Pulmonary artery endothelial cell (primary cell): ENCODE results near the gene FGFBP3. TPM values are rescaled to one million over a fixed set of nuclear protein-coding genes. Genes with fewer than 3 reads are reported as not detected.
"Not testable (repeated sequence)": the region's sequence is repeated elsewhere in the genome, so short reads cannot be mapped to it uniquely, and the experiment has no call there.

Source experiments
- DNase-seq: peaks from one replicate; pipeline ENCODE4 v3.0.0-alpha.2; 2011; ENCODE audit warnings: low read depth, low spot score
- total RNA-seq: library from RNA; depleted of rRNA; stranded (reverse); fragments of >200 nt; gene quantifications from 2 replicates; pipeline ENCODE4 v1.2.3, GENCODE V29; 2014

FGFBP3 gene
- total RNA-seq, 1 donor from 2014 or later = 0.20 TPM

DNA sequence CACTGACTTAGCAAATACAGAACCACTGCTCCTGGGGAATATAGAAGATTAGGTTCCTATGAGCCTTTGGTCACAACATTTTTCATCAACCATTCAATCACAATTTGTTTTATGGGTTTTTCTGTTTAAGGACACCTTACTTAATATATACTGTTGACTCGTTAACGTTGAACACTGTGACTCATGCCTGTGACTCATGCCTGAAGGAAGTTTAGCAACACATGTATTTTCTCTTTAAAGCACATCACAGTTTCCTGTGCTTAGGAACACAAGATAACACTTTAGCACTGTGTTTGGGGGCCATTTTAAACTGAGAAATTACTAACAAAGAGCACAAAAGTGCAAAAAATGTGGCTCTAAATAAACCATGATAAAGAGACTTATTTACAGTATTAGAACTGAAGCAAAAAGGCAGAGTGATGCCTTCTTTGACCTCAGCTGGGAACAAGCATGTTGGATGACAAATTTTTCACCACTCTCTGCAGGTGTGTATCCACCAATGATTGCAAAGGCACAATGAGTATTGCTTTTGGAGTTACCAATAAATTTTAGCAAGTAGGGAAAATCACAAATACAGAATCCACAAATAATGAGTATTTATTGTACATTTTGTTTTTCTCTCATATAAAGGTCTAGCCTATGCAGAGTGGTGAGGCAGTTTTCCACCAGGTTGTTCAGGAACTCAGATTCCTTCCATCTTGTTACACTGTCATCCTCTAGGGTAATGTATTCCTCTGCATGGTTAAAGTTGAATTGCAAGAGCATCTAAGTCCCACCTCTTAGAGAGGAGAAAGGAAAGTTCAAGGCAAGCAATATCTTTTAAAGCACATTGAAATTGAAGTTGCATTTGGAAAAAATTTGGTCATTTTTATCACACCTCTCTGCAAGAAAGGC is 7.3 kb downstream of the FGFBP3 start:
- DNase-seq = peak; percentile 82

DNA sequence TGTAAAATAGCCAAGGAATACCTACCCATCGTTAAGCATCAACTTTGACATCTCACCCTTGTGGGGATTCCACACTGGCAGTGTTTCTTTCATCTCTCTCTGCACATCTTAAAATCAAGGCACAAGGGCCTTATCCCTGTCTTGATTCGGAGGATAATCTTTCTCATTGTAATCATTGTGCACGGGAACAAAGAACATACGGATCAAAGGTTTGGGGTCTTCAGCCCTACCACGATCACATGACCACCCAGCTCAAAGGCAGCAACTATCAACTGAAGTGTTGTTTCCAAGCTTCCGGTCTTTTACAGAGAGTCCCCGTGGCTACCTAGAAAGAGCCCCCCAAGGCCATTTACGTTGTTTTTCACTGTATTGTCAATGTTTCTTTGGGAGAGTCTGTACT is 11.9 kb downstream of the FGFBP3 start:
- no peak for DNase-seq

DNA sequence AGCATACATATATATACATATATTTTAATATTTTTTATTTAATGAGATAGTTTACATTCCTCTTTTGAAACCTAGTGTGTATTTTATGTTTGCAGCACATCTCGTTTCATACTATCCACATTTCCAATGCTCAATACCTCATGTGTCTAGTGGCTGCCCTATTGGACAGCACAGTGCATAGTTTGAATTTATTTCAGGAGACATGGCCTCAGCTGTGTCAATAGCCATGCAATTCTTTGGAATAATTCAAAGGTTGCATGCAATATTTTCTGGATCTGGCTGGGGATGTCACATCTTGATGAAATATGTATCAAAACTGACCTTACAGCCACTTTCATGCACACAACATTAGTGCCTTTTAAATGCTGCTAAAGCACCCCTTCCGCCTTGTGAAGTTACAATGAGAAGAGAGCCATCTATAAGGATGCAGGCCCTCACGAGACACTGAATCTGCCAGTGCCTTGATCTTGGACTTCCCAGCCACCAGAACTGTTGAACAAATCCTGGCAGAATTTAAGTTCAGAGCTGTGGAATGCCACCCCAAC is 13.0 kb downstream of the FGFBP3 start:
- no peak for DNase-seq

DNA sequence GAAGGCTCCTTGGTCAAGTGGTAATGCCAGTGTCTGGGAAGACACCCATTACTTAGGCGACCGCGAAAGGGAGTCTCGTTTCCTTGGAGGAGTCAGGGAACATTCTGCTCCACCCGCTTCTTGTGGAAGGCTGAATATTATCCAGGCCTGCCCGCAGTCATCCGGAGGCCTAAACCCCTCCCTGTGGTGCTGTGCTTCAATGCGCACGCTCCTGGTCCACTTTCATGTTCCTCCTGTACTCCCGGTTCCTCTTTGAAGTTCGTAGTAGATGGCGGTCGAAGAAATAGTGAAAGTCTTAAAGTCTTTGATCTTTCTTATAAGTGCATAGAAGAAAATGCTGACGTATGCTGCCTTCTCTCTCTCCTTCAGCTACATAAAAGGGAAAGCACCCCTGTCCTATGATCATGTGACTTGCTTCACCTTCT is 15.0 kb downstream of the FGFBP3 start:
- DNase-seq = not testable (repeated sequence)

DNA sequence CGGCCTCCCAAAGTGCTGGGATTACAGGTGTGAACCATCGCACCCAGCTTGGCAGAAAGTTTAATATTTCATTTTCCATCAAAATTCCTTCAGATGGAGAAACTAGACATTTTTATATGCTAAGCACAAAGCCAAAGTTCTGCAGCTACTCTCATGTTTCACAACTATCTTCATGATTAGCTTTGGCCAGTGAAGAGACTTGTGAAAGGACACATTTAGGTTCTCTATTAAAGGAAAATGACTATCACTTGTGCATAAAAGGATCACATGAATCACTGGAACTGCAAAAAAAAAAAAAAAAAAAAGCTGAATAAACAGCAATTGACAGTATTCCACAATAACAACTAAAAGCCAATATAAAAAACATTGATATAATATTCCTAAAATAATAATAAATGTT is 16.2 kb downstream of the FGFBP3 start:
- no peak for DNase-seq

DNA sequence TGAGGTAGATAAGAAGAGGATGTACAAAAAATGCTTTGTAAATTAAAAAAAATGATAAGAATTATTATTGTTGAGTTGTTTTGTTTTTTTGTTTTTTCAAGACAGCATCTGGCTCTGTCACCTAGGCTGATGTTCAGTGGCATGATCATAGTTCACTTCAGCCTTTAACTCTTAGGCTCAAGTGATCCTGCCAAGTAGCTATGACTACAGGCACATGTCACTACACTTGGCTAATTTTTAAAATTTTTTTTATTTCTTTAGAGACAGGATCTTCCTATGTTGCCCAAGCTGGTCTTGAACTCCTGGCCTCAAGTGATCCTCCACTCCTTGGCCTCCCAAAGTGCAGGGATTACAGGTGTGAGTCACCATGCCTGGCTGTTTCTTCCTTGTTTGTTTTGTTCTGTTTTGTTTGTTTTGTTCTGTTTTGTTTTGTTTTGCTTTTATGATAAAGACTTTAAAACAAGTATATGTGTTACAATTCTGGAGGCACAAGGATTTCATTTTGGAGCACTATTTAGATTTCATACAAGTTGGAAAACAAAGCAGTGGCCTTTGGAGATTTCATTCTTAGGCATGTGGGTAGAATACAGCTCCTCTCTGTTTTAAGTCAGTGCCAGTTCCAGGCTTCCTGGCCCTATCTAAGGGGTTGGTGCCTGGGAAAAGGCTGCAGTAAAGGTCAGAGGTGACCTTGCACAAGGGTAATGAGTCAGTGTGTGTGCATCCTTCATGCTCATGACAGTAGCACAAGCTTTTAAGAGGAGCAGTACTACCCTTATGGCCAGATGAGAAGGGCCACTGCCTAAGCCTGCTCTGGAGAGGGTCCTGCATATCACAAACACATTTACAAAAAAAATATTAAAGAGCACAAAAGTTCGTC is 17.9 kb downstream of the FGFBP3 start:
- peak; percentile 44 for DNase-seq

DNA sequence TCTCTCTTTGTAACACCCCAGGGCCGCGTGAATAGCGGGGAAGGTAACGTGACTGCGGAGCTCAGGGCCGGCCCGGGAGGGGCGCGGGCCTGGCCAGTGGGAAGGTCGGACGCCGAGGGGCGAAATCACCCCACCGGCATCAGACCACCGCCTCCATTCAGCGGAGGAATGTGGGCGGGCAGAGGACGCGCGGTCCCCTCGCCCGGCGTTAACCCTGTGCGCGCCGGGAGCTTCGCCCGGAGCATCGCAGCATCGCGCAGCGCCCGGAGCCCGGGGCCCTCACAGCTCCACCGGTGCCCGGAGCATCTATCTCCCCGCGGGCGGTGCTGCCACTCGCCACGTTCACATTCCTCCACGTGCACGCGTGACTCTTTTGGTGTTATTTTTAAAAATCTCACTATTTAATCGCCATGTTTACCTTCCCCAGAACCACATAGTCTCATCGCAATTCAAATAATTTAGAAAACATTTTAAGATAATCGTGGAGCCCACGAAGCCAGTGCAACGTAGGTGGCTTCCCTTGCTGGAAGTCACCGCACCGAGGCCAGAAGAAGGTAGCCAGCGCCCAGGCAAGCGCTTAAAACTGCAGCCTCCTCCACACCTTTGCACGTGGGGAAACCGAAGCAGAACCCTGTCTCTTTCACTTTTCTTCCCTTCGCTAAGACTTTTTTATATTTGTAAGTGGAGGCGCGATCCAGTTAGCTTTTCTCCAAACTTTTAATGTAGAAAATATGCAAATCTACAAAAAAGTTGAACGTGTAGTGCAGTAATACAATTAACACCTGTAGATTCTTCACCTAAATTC is 21.8 kb downstream of the FGFBP3 start:
- DNase-seq = no peak

DNA sequence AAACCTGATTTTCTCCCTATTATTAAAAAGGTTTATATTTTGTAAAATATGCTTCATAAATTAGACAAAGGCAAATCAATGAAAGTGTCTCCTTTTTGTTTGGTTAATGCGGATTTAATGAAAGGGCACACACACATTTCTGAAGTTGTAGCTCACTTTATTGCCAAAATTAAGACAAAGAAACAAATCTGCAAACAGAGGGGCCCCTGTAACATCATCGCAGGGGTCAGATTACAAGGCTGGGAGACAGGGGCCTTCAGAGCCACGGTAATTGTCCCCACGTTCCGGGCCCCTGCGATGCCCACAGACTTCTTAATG is 22.4 kb downstream of the FGFBP3 start:
- no peak for DNase-seq

DNA sequence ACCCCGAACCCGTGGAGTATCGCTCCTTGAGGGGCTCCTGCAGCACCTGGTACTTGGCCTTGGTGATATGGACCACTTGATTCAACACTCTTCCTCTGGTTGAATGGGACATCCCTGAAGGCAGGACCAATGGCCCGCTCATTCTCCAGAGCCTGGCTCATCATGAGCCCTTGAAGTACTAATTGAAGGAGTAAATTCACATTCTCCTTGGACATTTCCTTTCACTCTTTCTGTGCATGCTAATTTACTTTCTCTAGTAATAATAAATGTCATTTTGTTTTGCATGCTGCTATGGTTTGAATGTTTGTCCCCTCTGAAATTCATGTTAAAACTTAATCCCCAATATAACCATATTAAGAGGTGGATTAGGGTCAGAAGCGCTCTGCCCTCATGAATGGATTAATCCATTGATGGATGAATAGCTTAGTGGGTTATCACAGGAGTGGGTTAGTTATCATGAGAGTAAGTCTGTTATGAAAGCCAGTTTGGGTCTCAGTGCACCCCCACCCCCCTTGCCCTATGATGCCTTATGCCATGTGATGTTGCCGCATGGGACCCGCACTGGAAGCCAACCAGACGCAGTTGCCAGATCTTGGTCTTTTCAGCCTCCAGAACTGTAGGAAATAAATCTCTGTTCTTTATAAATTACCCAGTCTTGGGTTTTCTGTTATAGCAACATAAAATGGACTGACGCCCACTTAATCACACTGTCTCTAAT is 23.8 kb downstream of the FGFBP3 start:
- DNase-seq = no peak

DNA sequence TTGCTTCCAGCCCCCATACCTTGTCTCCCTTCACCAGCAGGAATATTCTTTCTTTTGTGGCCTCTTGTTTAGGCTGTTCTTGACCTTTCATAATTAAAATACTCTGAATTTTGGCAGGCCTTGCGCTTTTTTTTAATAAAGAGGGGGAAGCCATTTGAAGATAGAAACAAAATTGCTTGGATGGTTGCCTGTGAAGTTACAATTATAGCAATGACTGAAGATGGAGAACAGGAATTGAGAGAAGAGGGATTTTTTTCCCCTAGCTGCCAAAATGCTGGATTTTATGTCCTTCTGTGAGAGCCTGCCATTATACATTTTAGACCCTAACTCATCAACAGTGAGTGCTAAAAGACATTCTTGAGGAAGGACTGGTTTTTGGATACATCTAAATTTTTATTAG is 24.8 kb downstream of the FGFBP3 start:
- DNase-seq = no peak

DNA sequence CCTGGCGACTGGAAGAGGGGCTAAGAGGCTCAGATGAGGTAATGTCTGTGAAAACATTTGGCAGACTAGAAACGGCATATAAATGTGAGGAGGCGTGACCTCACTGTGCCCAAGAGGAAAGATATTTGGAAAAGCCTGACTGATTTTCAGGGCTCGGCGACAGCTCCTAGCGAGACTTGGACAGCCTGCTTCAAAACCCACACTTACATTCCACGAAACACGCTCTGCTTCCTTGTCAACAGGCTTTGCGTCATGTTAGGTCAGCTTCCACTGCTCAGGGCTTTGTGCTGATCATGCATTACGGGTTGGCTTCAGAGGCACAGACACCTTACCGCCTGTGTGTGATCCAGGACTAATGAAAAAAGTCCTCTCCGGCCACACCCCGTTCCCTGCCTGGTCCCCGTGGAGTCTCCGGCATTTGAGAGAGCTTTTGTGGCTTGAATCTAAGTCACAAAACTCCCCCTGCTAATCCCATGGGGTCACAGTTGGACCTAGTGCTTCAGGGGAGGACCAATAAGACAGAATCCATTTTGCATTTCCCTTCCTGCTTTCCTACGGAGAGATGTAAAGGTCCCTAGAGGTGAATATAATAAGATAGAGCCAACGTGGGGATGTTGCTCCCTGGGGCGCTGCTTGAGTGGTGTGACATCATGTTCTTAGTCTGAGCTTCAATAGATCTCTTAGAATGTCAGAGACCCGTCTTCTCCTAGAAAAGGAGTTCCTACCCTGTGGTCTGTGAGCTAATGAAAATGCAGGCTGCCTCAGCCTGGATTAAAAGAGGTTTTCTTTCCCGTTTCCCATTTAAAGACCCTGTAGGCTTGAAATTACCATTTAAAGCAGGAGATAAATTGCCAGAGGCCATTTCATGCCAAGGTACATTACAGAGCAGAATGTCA is 25.5 kb downstream of the FGFBP3 start:
- DNase-seq = no peak

DNA sequence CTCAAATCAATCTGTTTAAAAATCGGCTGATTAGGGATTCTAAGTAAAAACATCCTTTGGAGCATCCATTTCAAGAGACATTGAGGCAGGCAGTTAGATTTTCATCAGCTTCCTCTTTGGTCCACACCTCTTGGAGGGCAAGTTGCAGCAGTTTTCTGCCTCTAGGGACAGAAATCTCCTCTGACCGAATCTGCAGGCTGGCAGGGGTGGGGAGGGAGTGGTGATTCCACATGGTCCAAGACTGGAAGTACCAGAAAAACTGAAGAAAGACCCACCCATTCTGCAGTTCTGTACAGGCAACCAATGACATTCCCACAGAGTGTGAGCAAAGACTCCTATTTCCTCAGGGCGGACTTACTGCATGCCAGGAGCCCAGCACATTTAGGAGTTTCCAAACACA is 29.0 kb downstream of the FGFBP3 start:
- DNase-seq = no peak

DNA sequence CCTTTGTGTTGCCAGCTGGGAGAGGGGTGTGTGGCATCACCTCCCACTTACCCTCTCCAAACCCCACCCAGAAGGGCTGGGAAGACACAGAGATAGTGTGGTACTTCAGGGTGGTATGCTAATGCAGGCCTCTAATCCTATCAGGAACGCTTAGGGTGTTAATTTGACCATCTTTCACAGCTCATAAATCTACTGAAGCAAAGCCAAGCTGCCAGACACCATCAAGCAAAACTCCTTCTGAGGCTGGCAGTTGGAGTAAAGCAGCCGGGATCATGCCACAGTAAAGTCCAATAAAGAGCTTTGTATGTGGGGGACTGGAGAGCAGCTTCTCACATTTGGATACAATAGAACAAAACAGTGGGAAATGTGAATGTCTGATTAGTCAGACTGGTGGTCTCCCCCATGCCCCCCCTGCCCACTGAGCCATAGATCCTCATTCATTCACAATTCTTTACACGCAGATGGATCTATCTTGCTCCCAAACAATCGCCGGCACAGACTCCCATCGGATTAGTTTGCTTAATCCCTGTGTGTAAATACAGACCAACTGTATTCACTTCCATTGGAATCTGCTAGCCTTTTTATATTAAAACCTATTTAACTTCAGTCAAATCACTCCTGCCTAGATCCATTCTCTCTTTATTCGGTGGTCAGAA is 29.6 kb downstream of the FGFBP3 start:
- no peak for DNase-seq

DNA sequence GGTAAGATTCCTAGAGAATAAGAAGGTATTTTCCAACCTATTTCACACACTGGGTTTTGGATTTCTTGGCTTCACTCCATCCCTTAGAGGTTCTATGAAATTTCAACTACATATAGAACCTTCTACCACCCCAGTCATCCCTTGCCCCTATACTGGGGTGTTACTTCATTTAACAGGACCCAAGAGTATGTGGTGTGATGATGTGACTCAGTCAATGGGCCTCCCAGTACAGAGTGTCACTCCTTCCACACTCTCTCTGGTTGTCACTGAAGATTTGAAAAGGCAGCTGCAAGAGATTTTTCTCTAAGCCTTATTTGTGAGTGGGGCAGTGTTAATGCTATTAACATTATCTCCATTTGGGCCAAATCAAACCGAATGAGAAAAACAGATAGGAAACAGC is 33.5 kb downstream of the FGFBP3 start:
- DNase-seq = no peak

DNA sequence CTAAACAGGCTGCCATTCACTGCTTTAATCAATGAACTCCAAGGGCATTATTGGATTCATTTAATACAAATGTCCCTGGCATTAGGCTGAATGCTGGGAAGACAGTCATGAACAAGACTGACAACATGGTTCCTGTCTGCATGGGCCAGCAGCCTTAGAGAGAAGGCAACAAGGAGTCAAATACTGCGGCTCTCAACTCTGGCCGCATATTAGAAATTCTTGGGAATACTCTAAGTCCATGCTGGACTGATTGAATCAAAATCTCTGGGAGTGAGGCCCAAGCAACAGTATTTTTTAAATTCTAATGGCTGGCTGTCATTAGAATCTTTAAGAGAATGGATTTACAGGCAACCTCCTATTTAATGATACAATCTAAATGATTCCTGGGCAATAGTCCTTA is 34.1 kb downstream of the FGFBP3 start:
- no peak for DNase-seq

DNA sequence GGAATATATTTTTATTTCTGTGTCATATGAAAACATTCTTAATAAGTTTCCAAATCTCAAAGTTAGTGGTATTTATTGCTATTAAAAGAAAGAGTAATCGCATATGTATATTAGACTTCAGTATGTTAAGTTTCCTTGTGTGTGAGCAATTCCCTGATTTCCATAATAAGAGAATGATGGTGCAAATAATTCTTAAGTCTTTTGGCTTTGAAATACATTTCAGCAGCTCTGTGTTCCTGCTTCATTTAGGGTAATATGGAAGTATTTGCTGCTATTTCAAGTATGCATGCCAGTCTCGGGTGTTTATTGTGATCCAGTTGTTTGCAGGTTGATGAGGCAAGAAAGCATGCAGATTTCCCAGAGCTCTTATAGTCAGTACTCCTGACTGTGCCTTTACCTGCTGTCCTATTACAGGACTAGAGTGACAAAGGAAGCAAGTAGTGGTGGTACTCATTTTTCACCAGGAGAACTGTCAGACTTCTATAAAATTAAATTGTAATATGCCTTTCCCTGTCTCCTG is 43.7 kb downstream of the FGFBP3 start:
- DNase-seq = no peak

DNA sequence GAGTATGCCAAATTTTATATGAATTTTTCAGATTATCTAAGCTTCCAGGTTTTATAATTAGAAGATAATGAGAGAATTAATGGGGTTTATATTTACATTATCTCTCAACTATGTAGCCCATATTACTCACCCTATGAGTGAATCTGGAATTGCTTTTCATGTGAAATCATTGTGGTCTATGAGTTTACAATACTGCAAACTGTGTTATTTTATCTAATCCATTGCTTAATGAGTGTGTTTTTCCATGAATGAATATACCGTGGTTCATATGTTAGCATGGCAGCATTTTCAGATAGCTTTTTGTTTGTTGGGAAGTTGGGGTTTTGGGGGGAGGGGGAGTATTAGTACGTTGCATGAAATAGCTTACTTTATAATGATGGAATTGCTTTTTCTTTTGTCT is 44.5 kb downstream of the FGFBP3 start:
- no peak for DNase-seq

DNA sequence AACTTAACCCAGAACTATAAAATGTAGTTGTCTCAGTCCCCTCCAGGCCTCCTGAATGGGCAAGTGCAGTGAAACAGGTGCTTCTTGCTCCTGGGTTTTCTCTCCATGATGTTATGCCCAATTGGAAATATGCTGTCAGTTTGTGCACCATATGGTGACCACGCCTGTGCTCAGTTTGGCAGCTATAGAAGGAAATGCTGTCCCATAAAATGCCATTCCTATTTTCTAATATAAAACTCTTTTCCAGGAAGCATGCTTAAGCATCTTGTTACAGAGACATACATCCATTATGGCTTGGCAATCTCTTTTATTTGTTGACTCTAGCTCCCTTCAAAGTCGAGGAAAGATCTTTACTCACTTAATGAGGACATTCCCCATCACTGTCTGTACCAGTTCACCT is 45.2 kb downstream of the FGFBP3 start:
- no peak for DNase-seq

DNA sequence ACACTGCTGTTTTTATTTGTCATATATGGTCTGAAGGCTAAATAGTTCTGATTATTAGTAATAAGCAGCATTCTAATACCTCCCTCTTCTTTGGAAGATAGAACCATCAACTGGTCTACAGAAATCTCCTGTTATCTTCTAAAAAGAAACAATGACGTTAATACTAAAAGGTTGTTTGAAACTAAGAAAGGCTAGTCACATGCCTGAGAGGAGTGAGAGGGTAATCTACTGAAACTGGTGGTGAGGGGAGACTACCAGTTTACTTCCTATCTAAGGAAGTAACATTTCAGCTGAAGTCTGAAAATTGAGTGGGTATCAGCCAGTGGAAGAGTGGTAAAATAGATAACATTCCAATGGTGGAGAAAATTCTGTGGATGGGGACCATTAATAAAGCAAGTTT is 48.4 kb downstream of the FGFBP3 start:
- no peak for DNase-seq
